ENCODE measurements around the gene HOXA3.

GRCh38 chr7:27180431-27181420, 28.3 kb upstream of the HOXA3 start:
- no peak for TF ChIP-seq JUN (IDR thresholded peaks at IDR 0.05)
- no peak for TF ChIP-seq EP300 (IDR thresholded peaks at IDR 0.05)
- TF ChIP-seq POLR2A (IDR thresholded peaks at IDR 0.05; ENCODE audit: low read length): no peak
- TF ChIP-seq CHD4 (IDR thresholded peaks at IDR 0.05; ENCODE audit: borderline replicate concordance): no peak
- TF ChIP-seq CHD2 (IDR thresholded peaks at IDR 0.05; ENCODE audit: low read length, partially characterized antibody): no peak
- TF ChIP-seq HDAC2 (IDR thresholded peaks at IDR 0.05): no peak
- TF ChIP-seq, protein P1, sequence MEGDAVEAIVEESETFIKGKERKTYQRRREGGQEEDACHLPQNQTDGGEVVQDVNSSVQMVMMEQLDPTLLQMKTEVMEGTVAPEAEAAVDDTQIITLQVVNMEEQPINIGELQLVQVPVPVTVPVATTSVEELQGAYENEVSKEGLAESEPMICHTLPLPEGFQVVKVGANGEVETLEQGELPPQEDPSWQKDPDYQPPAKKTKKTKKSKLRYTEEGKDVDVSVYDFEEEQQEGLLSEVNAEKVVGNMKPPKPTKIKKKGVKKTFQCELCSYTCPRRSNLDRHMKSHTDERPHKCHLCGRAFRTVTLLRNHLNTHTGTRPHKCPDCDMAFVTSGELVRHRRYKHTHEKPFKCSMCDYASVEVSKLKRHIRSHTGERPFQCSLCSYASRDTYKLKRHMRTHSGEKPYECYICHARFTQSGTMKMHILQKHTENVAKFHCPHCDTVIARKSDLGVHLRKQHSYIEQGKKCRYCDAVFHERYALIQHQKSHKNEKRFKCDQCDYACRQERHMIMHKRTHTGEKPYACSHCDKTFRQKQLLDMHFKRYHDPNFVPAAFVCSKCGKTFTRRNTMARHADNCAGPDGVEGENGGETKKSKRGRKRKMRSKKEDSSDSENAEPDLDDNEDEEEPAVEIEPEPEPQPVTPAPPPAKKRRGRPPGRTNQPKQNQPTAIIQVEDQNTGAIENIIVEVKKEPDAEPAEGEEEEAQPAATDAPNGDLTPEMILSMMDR (IDR thresholded peaks at IDR 0.05): no peak
- TF ChIP-seq MYC (IDR thresholded peaks at IDR 0.05; ENCODE audit: borderline replicate concordance, low read length): no peak
- TF ChIP-seq MAFK (IDR thresholded peaks at IDR 0.05; ENCODE audit: partially characterized antibody): no peak
- TF ChIP-seq EHF (CRISPR knock-in tag; IDR thresholded peaks at IDR 0.05): no peak
- no peak for TF ChIP-seq RFX5 (IDR thresholded peaks at IDR 0.05)
- TF ChIP-seq PHF8 (IDR thresholded peaks at IDR 0.05; ENCODE audit: borderline replicate concordance, low read depth): no peak
- no peak for TF ChIP-seq SREBF2 (IDR thresholded peaks at IDR 0.05)
